IMR-90 (cell line): ENCODE results near the gene LRP5. TPM values are rescaled to one million over a fixed set of nuclear protein-coding genes. Genes with fewer than 3 reads are reported as not detected.

Source experiments
- ATAC-seq: fragments of 200-7000 bp; cut with Tn5 transposase; 2 replicates; pipeline ENCODE4 v1.9.1; 2020; ENCODE audit warnings: low read depth, mild to moderate bottlenecking, moderate library complexity
- BruUV-seq: library from RNA; stranded (reverse); fragments of 400-500 nt; replicated peaks from 2 replicates; lab custom pipeline; 2021; lab: Mats Ljungman, UMichigan
- CTCF ChIA-PET: fragments of 300-600 bp; formaldehyde crosslinking; extraction: SDS; loops from one replicate; lab custom pipeline; 2021; ENCODE audit warnings: antibody characterized with exemption; lab: Yijun Ruan, JAX
- POLR2A ChIA-PET: fragments of 300-600 bp; sonication (Branson Sonifier 250); formaldehyde crosslinking; loops from one replicate; lab custom pipeline; 2022; ENCODE audit warnings: antibody characterized with exemption; ENCODE audit not compliant: unreplicated experiment; lab: Charles Lee
- DNase-seq: peaks from one replicate; pipeline ENCODE4 v3.0.0; 2013
- H2AFZ ChIP-seq: replicated peaks from 2 replicates; pipeline ENCODE3; 2013; ENCODE audit warnings: low read length, mild to moderate bottlenecking; ENCODE audit not compliant: poor library complexity
- H2AK5ac ChIP-seq: 2 replicates; pipeline ENCODE4 v1.6.1; 2013; ENCODE audit warnings: low read depth, low read length, inconsistent platforms
- H2AK9ac ChIP-seq: replicated peaks from 2 replicates; pipeline ENCODE3; 2013; ENCODE audit warnings: mild to moderate bottlenecking, low read depth, low read length, moderate library complexity; ENCODE audit not compliant: poor library complexity
- H2BK120ac ChIP-seq: 2 replicates; pipeline ENCODE4 v1.6.1; 2013; ENCODE audit warnings: low read depth, low read length, inconsistent platforms
- H2BK15ac ChIP-seq: 3 replicates; pipeline ENCODE4 v1.6.1; 2013; ENCODE audit warnings: low read depth, low read length, inconsistent platforms
- H2BK20ac ChIP-seq: 2 replicates; pipeline ENCODE4 v1.6.1; 2013; ENCODE audit warnings: low read depth, mild to moderate bottlenecking, inconsistent platforms, low read length, moderate library complexity
- H2BK5ac ChIP-seq: 2 replicates; pipeline ENCODE4 v1.6.1; 2013; ENCODE audit warnings: mild to moderate bottlenecking, low read depth, low read length, inconsistent platforms; ENCODE audit not compliant: poor library complexity, severe bottlenecking
- H3K14ac ChIP-seq: replicated peaks from 2 replicates; pipeline ENCODE4 v1.6.1; 2013; ENCODE audit warnings: low read depth, low read length, inconsistent platforms
- H3K18ac ChIP-seq: 2 replicates; pipeline ENCODE4 v1.6.1; 2013; ENCODE audit warnings: low read depth, low read length, control low read depth
- H3K23ac ChIP-seq: 2 replicates; pipeline ENCODE4 v1.6.1; 2013; ENCODE audit warnings: low read depth, low read length, inconsistent platforms
- H3K27ac ChIP-seq: 2 replicates; pipeline ENCODE4 v1.5.1; 2013; ENCODE audit warnings: mild to moderate bottlenecking, control low read depth, low read length; ENCODE audit not compliant: insufficient read depth
- H3K27me3 ChIP-seq: 2 replicates; pipeline ENCODE4 v1.6.1; 2013; ENCODE audit warnings: low read length; ENCODE audit not compliant: control insufficient read depth, insufficient read depth
- H3K36me3 ChIP-seq: 2 replicates; pipeline ENCODE4 v1.6.1; 2013; ENCODE audit warnings: low read length, mixed read lengths; ENCODE audit not compliant: control insufficient read depth, insufficient read depth
- H3K4ac ChIP-seq: 2 replicates; pipeline ENCODE4 v1.6.1; 2013; ENCODE audit warnings: low read depth, low read length, inconsistent platforms
- H3K4me1 ChIP-seq: 2 replicates; pipeline ENCODE4 v1.6.1; 2013; ENCODE audit warnings: low read length, mixed read lengths; ENCODE audit not compliant: control insufficient read depth, insufficient read depth
- H3K4me2 ChIP-seq: 2 replicates; pipeline ENCODE4 v1.6.1; 2013; ENCODE audit warnings: low read depth, mild to moderate bottlenecking, control low read depth, low read length, moderate library complexity
- H3K4me3 ChIP-seq: 2 replicates; pipeline ENCODE4 v1.5.1; 2013; ENCODE audit warnings: low read depth, mild to moderate bottlenecking, control low read depth, low read length, moderate library complexity; ENCODE audit not compliant: insufficient read depth
- H3K56ac ChIP-seq: 2 replicates; pipeline ENCODE4 v1.6.1; 2013; ENCODE audit warnings: low read length, inconsistent platforms; ENCODE audit not compliant: insufficient read depth; ENCODE audit errors: extremely low read depth
- H3K79me1 ChIP-seq, 2 experiments: 2 replicates each; pipeline ENCODE4 v1.6.1; 2013; ENCODE audit warnings: low read length in 2 of 2, inconsistent platforms in 1 of 2, low read depth in 1 of 2
- H3K9ac ChIP-seq: 2 replicates; pipeline ENCODE4 v1.6.1; 2013; ENCODE audit warnings: low read depth, low read length, control low read depth
- H3K9me1 ChIP-seq: 2 replicates; pipeline ENCODE4 v1.6.1; 2013; ENCODE audit warnings: low read length, inconsistent platforms; ENCODE audit not compliant: insufficient read depth
- H3K9me3 ChIP-seq: 2 replicates; pipeline ENCODE4 v1.6.1; 2013; ENCODE audit warnings: low read length; ENCODE audit not compliant: control insufficient read depth, insufficient read depth
- H4K20me1 ChIP-seq: 2 replicates; pipeline ENCODE4 v1.6.1; 2013; ENCODE audit warnings: low read length, inconsistent platforms; ENCODE audit not compliant: insufficient read depth
- H4K5ac ChIP-seq: 2 replicates; pipeline ENCODE4 v1.6.1; 2013; ENCODE audit warnings: mild to moderate bottlenecking, low read depth, low read length, control low read depth
- H4K8ac ChIP-seq, 2 experiments: 2 replicates each; pipeline ENCODE4 v1.6.1; 2013; ENCODE audit warnings: low read depth in 2 of 2, low read length in 2 of 2, control low read depth in 1 of 2, inconsistent platforms in 1 of 2
- H4K91ac ChIP-seq: 2 replicates; pipeline ENCODE4 v1.6.1; 2013; ENCODE audit warnings: low read depth, low read length, inconsistent platforms; ENCODE audit not compliant: insufficient read depth
- BHLHE40 ChIP-seq: fragments of 150-350 bp; IDR thresholded peaks from 2 replicates; pipeline ENCODE4 v1.6.1; 2016; ENCODE audit warnings: mild to moderate bottlenecking, low read depth, low read length
- CEBPB ChIP-seq: IDR thresholded peaks from 2 replicates; pipeline ENCODE4 v1.6.1; 2012; ENCODE audit warnings: low read depth, low read length, improper control_type of control experiment
- CHD1 ChIP-seq: IDR thresholded peaks from 2 replicates; pipeline ENCODE4 v1.6.1; 2012; ENCODE audit warnings: low read depth, low read length, improper control_type of control experiment
- CTCF ChIP-seq: conservative IDR thresholded peaks from 2 replicates; pipeline ENCODE4 v1.5.1; 2012; ENCODE audit warnings: mild to moderate bottlenecking, low read depth, low read length, improper control_type of control experiment
- MAZ ChIP-seq: IDR thresholded peaks from 2 replicates; pipeline ENCODE4 v1.6.1; 2012; ENCODE audit warnings: low read depth, mild to moderate bottlenecking, low read length, improper control_type of control experiment, moderate library complexity, borderline replicate concordance
- MXI1 ChIP-seq: IDR thresholded peaks from 2 replicates; pipeline ENCODE4 v1.6.1; 2012; ENCODE audit warnings: low read depth, mild to moderate bottlenecking, low read length, moderate library complexity, borderline replicate concordance
- POLR2A ChIP-seq: IDR thresholded peaks from 2 replicates; pipeline ENCODE4 v1.6.1; 2012; ENCODE audit warnings: mild to moderate bottlenecking, low read depth, low read length
- RAD21 ChIP-seq: IDR thresholded peaks from 2 replicates; pipeline ENCODE4 v1.6.1; 2012; ENCODE audit warnings: low read length, improper control_type of control experiment
- RFX5 ChIP-seq: IDR thresholded peaks from 2 replicates; pipeline ENCODE4 v1.8.0; 2012; ENCODE audit warnings: low read depth, mild to moderate bottlenecking, low read length, moderate library complexity
- SMC3 ChIP-seq: fragments of 150-350 bp; IDR thresholded peaks from 2 replicates; pipeline ENCODE4 v1.6.1; 2016; ENCODE audit warnings: low read depth, mild to moderate bottlenecking, antibody characterized with exemption, low read length, moderate library complexity
- USF2 ChIP-seq: fragments of 150-350 bp; IDR thresholded peaks from 2 replicates; pipeline ENCODE4 v1.6.1; 2017; ENCODE audit warnings: mild to moderate bottlenecking, antibody characterized with exemption, low read length, low read depth
- WGBS, 2 experiments: methylation state at CpG; one replicate each; pipeline versions ENCODE4 v1.1.5 to v1.1.7; 2013; ENCODE audit warnings: missing lambda C conversion rate in 2 of 2; ENCODE audit not compliant: insufficient read length in 1 of 2; ENCODE audit errors: extremely low coverage in 2 of 2; 5-methylcytosine and 5-hydroxymethylcytosine counted together
- dilution Hi-C: fragments of 300-500 bp; cut with HindIII; formaldehyde crosslinking; loops from one replicate; pipeline ENCODE4 v1.14.3; 2018; ENCODE audit warnings: low sequenced_read_pairs; ENCODE audit not compliant: unreplicated experiment
- in situ Hi-C: fragments of 300-500 bp; cut with MboI; formaldehyde crosslinking; loops from 3 replicates; pipeline ENCODE4 v1.14.3; 2019; ENCODE audit warnings: low sequenced_read_pairs, inconsistent platforms, mixed read lengths
- intact Hi-C: fragments of 100-400 bp; cut with micrococcal nuclease; formaldehyde crosslinking; loops from 2 replicates; pipeline ENCODE4 v1.10.0; 2022
- polyA plus RNA-seq, 3 experiments: library from polyadenylated mRNA; depleted of rRNA; stranded (reverse); fragments of >200 nt; gene quantifications; 2 replicates each; pipeline ENCODE4 v1.2.3, GENCODE V29; 2012; ENCODE audit warnings: low replicate concordance in 1 of 3
- total RNA-seq: library from RNA; depleted of rRNA; stranded (reverse); fragments of >200 nt; gene quantifications from 2 replicates; pipeline ENCODE4 v1.2.3, GENCODE V29; 2012

The LRP5 gene
- total and polyA plus RNA-seq, 2 of the 4 experiments (the other 2 are of a cell fraction): 10.4 to 15.0 TPM

GRCh38 chr11:68441466-68442230 is 129.3 kb downstream of the LRP5 start (continued):
- TF ChIP-seq SMC3: no peak

DNA sequence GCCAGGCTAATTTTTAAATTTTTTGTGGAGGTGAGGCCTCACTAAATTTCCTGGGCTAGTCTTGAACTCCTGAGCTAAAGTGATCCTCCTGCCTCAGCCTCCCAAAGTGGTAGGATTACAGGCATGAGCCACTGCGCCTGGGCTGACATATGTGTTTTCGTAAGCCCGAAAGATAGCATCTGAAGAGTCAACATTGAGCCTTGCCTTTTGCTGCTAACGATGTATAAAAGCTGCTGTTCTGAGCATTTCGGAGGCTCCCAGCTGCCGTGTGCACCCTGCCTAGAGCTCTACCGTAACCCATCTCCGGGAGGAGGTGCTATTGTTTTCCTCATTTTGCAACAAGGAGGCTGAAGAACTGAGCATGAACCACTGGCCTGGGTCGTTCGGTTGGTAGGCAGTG is 130.0 kb downstream of the LRP5 start:
- no peaks in the 10 kb centered on the region for H3K9me3 ChIP-seq
- no peak overlapping the region for H2BK20ac ChIP-seq
- H2AFZ ChIP-seq: no peak overlapping the region
- no peak overlapping the region for H3K9ac ChIP-seq
- H4K91ac ChIP-seq: no peak overlapping the region
- no peak overlapping the region for H2BK120ac ChIP-seq
- TF ChIP-seq MAZ: no peak
- no peak for TF ChIP-seq RAD21
- no peak for TF ChIP-seq CEBPB
- no peak for TF ChIP-seq POLR2A
- no peak for TF ChIP-seq BHLHE40
- no peak for TF ChIP-seq USF2
- no peak for TF ChIP-seq RFX5
- TF ChIP-seq CHD1: no peak
- no peak for TF ChIP-seq MXI1
- no peak for TF ChIP-seq CTCF
- no peak overlapping the region for H4K8ac ChIP-seq
- no peak overlapping the region for H3K14ac ChIP-seq
- H3K18ac ChIP-seq: no peak overlapping the region
- H3K27me3 ChIP-seq: no peaks in the 10 kb centered on the region
- 100% methylated on average over 3 of the region's 10 CpGs; no CpG with 5 or more reads in 1 of the 2 experiments for WGBS, 2 experiments
- H3K9me1 ChIP-seq: 0 out of 2 replicates have a peak, but pooled peaks cover 12% of the 10 kb centered on the region
- no peak overlapping the region for H3K27ac ChIP-seq
- no peak overlapping the region for H3K4me3 ChIP-seq
- ATAC-seq (no peak), DNase-seq (no peak)
- no peak overlapping the region for H3K23ac ChIP-seq
- H3K4me1 ChIP-seq: peaks cover 17% of the 10 kb centered on the region
- ChIA-PET CTCF (no interaction called here), POLR2A (no interaction called here)
- no peak overlapping the region for H2AK5ac ChIP-seq
- H3K4me2 ChIP-seq: no peak overlapping the region
- in situ Hi-C loops: no loop called here
- dilution Hi-C loops: no loop called here
- intact Hi-C loops: no loop called here
- H4K20me1 ChIP-seq: 0 out of 2 replicates have a peak, but pooled peaks cover 3% of the 10 kb centered on the region
- H3K79me1 ChIP-seq: 0 out of 4 replicates have a peak, but pooled peaks cover 0 to 2% of the 10 kb centered on the region in 2 experiments
- H2BK15ac ChIP-seq: no peak overlapping the region
- H2BK5ac ChIP-seq: no peak overlapping the region
- BruUV-seq: no TSS peak
- peaks cover 19% of the 10 kb centered on the region; the same call in 1 of the 2 replicates for H3K36me3 ChIP-seq
- H4K5ac ChIP-seq: no peak overlapping the region
- no peak overlapping the region for H3K56ac ChIP-seq
- H3K4ac ChIP-seq: no peak overlapping the region
- no peak overlapping the region for H2AK9ac ChIP-seq
